Measurements from ENCODE around the gene THUMPD3.

Gene THUMPD3

GRCh38 chr3:9390265-9390888 is 27.5 kb downstream of the THUMPD3 start:
- DNase-seq: no peak
- intact Hi-C loops (cut with DNase I): no loop called here

- intact Hi-C loops (cut with DNase I): no loop called here
- no peak for DNase-seq
These were observed 29.2 kb downstream of the THUMPD3 start for GRCh38 chr3:9392041-9392440.

- intact Hi-C loops (cut with DNase I): loop anchor here (2.0 kb wide), 2 partner anchors 27 to 33 kb away; partner anchors contain the start of gene THUMPD3
- DNase-seq: no peak
These were observed 32.9 kb downstream of the THUMPD3 start for GRCh38 chr3:9395570-9396300.

GRCh38 chr3:9396301-9396631 is 33.4 kb downstream of the THUMPD3 start:
- intact Hi-C loops (cut with DNase I): loop anchor here (2.0 kb wide), 2 partner anchors 27 to 33 kb away; partner anchors contain the start of gene THUMPD3
- DNase-seq: peak in 25 of 42 donors; percentile 53 to 90 (median 76)

GRCh38 chr3:9396632-9397331 is 33.9 kb downstream of the THUMPD3 start:
- intact Hi-C loops (cut with DNase I): loop anchor here (2.0 kb wide), 2 partner anchors 26 to 34 kb away; partner anchors contain the start of gene THUMPD3
- peak; percentile 94 to 99 (median 97) for DNase-seq

GRCh38 chr3:9397332-9397905 is 34.6 kb downstream of the THUMPD3 start, which contains the start of gene SETD5:
Gene SETD5, plus strand, starts transcription at chr3:9397615. Its CDS starts 31,324 bp downstream, at chr3:9428939.
- peak; percentile 94 to 99 (median 98) for DNase-seq
- intact Hi-C loops (cut with DNase I): loop anchor here (2.0 kb wide), 2 partner anchors 25 to 35 kb away; partner anchors contain the start of gene THUMPD3

- peak in 41 of 42 donors; percentile 22 to 69 (median 45) for DNase-seq
- intact Hi-C loops (cut with DNase I): loop anchor here (2.0 kb wide), 2 partner anchors 25 to 35 kb away; partner anchors contain the start of gene THUMPD3
These were observed 35.2 kb downstream of the THUMPD3 start for GRCh38 chr3:9397906-9398699.

- DNase-seq: peak in 3 of 42 donors; percentile 7 to 16 (median 11)
- intact Hi-C loops (cut with DNase I): no loop called here
These were observed 36.0 kb downstream of the THUMPD3 start for GRCh38 chr3:9398700-9399336.

GRCh38 chr3:9399337-9399703 is 36.5 kb downstream of the THUMPD3 start:
- intact Hi-C loops (cut with DNase I): no loop called here
- DNase-seq: no peak

GRCh38 chr3:9399746-9400145 is 36.9 kb downstream of the THUMPD3 start:
- peak; percentile 14 to 87 (median 56) for DNase-seq
- intact Hi-C loops (cut with DNase I): no loop called here

GRCh38 chr3:9400616-9401015 is 37.8 kb downstream of the THUMPD3 start:
- no peak for DNase-seq

GRCh38 chr3:9401986-9402385 is 39.1 kb downstream of the THUMPD3 start:
- DNase-seq: no peak
- intact Hi-C loops (cut with DNase I): no loop called here

More at GRCh38 chr3:9400616-9401015, 37.8 kb downstream of the THUMPD3 start:
- intact Hi-C loops (cut with DNase I): no loop called here

- peak; percentile 26 to 89 (median 70) for DNase-seq
- intact Hi-C loops (cut with DNase I): no loop called here
These were observed 39.8 kb downstream of the THUMPD3 start for GRCh38 chr3:9402410-9403228.

GRCh38 chr3:9403463-9403862 is 40.6 kb downstream of the THUMPD3 start:
- intact Hi-C loops (cut with DNase I): no loop called here

GRCh38 chr3:9404680-9405079 is 41.8 kb downstream of the THUMPD3 start:
- intact Hi-C loops (cut with DNase I): no loop called here
- DNase-seq: peak in 8 of 42 donors; percentile 14 to 60 (median 30)

More at GRCh38 chr3:9403463-9403862, 40.6 kb downstream of the THUMPD3 start:
- DNase-seq: no peak

- intact Hi-C loops (cut with DNase I): no loop called here
- no peak for DNase-seq
These were observed 42.9 kb downstream of the THUMPD3 start for GRCh38 chr3:9405756-9406155.
